Activated CD4-positive, CD25-positive, alpha-beta regulatory T cell treated with anti-CD3 and anti-CD28 coated beads, Interleukin-2, amount 50 U/mL, for 72 hours (primary cell): ENCODE data around the gene LRRK1.

Experiments
- DNase-seq: peaks from one replicate; pipeline ENCODE4 v3.0.0; 2021

The LRRK1 gene

GRCh38 chr15:100939791-100940190 is 20.6 kb downstream of the LRRK1 start:
- no peak for DNase-seq

DNA sequence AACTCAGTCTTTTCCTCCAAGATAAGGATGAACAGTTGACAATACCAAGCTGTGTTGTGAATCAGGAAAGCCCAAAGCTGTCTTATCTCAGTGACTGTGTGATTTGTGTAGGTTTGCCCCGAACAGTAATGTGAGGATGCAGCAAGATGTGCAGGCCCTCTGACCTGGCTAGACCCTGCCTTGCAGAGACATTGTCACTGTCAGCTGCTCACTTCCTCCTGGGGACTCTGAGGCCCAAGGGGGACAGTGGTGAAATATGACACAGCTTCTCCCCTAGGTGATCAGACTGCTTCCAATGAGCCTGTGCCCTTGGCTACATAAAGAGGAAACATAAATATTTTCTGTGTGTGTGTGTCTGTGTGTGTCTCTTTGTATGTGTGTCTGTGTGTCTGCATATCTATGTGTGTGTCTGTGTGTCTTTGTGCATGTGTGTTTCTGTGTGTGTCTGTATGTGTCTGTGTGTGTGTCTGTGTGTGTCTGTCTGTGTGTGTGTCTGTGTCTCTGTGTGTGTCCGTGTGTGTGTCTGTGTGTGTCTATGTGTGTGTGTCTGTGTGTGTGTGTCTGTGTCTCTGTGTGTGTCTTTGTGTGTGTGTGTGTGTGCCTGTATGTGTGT is 21.7 kb downstream of the LRRK1 start:
- no peak for DNase-seq

DNA sequence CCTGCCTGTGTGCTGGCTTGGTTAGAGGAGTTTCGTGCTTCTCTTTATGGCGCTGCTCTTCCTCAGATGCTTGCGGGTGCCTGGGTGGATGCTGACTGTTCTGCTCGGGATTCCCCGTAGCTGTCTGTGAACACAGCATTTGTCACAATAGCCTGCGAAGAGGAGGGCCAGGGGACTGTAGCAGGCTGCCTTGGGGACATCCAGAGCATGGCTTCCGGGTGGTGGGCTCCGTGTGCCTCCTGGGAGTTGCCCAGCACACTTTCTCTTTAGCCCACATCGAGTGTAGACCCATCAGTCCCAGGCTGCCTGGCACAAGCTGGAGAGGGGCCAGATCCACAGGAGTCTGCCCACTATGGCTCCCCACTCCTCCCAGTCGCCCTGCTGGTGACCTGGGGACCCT is 22.4 kb downstream of the LRRK1 start:
- DNase-seq = no peak

- no peak for DNase-seq
Observed at GRCh38 chr15:100942656-100943425, 23.7 kb downstream of the LRRK1 start.

DNA sequence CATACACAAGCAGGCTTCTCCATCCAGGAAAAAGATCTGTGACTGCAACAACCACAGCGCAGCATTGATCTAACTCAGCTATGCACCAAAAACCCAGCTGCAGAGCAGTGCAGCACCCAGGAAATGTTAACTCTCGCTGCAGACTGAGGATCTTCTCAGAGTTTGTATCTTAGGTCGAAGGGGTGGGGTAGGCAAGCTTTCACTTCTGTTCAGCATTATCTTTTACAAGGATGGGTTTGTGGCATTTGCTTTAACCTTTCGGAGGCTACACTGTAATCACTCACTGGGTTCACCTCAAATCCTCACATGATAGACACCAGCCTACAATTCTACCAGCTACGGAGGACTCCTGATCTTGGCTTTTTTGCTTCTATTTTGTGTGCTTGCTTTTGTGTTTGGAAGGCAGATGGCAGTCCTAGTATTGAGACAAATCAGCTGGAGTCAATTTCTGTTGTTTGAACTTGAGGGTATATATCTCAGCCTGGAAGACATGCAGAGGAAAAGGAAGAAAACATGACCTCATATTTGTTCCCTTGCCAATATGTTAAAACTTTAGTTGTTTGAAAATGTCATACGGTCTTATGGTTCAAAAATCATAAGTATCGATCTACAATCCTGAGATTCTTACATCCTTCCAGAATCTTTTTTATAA is 25.2 kb downstream of the LRRK1 start:
- DNase-seq = no peak

- DNase-seq = no peak
Observed at GRCh38 chr15:100944986-100945385, 25.8 kb downstream of the LRRK1 start.

DNA sequence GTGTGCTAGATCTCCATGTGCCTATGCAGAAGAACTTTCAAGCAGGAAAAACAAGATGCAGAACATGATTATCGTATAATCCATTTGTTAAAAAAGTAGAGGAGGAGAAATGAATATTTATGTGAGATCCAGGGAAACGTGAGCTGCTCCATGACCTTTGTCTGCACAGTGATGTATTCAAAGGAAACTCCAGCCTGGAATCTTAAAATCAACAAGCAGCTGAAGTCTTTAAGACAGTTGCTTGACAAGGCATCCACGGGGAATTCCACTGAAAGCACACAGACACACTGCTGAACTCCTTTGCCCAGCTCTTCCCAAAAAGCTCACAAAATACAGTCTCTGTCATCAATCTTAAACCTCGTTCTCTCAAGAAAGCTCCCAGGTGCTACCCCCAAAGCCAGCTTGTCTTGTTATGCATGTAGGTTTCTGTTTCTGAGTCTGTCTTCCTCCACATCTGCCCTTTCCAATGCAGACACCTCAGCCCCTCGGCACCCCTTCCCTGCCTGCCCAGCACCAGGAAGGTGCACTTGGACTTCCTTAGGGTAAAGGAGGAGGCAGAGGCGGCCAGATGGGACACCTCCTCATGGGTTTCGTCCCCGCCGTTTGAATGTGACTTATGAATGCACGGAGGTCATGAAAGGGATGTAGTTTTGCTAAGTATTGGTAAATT is 28.7 kb downstream of the LRRK1 start:
- DNase-seq = no peak

GRCh38 chr15:100948430-100948762 is 29.2 kb downstream of the LRRK1 start:
- DNase-seq = no peak

GRCh38 chr15:100949691-100950090 is 30.5 kb downstream of the LRRK1 start:
- no peak for DNase-seq

DNA sequence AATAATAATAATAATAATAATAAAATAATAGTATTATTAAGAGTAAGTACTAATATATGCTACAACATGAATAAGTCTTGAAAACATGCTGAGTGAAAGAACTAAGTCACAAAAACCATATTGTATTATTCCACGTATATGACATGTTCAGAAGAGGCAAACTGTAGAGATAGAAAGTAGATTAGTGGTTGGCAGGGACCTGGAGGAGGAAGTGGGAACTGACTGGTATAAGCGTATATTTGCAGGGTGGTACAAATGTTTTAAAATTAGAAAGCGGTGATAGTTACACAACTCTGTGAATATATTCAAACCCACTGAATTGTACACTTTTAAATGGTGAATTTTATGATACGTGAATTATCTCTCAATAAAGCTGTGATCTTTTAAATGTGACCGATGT is 32.8 kb downstream of the LRRK1 start:
- no peak for DNase-seq

DNA sequence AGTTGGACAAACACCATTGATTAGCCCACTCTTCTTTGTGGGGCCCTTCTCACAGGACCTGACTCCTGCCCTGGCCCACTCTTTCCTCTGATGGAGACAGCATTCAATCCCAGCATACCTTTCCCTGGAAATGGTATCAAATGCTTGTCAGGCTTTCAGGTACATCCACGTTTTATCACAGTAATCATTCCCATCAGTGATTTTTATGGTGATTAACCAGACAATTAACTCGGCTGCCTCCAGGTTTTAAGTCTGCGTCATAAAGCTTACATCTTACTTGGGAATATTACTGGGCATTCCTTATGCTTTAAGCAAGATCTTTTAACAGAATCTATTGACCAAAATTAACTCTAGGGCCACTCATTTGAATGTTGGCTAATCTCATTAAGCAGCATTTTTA is 33.4 kb downstream of the LRRK1 start:
- no peak for DNase-seq

- no peak for DNase-seq
Observed at GRCh38 chr15:100958326-100959065, 39.3 kb downstream of the LRRK1 start.

DNA sequence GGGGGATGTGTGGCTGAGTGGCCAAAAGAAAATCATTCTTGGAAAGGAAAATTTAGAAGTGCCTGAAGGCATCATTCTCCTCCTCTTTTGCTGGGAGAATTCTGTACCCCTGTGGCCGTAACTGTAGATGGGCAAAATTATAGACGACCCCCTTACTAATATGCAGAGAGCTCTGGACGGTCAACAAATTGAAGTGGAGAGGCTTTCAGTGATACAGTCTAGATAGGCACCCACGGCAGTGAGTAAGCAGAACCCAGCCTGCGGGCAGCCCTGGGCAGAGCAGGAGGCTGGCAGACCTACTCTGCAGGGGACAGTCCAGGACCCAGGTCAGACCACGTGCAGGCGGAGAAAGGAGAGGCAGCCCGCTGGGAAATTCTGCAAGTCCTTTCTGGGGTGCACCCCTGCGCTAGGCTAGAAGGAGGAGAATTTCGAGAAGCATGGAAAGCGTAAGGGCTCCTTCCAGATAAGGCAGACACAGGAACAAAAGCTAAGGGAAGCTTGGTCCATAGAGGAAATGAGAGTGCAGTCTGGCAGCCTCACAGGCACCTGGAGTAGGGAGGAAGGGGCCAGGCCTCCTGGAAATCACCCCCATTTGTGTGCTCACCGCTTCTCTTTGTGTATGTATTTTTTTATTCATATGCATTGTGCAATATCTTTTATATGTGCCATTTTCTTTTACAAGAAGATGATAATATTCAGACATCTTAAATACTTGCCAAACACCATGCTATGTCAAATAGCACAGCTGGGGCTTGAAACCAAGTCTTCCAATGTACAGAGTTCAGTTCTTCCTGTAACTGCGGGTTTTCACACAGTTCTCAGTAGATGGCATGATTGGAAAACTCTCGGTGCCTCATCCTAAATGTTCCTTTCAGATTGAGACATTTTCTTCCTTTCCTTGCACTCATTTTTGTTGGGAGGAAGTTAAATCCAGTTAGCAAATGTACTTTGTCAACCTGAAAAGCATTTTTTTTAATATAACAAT is 40.2 kb downstream of the LRRK1 start:
- DNase-seq = no peak

GRCh38 chr15:100966997-100967396 is 47.8 kb downstream of the LRRK1 start:
- DNase-seq = no peak

- DNase-seq = no peak
Observed at GRCh38 chr15:100968050-100968966, 49.2 kb downstream of the LRRK1 start.

GRCh38 chr15:100972975-100973350 is 53.8 kb downstream of the LRRK1 start:
- no peak for DNase-seq

GRCh38 chr15:100973351-100974111 is 54.4 kb downstream of the LRRK1 start:
- no peak for DNase-seq

GRCh38 chr15:100975043-100975442 is 55.9 kb downstream of the LRRK1 start:
- DNase-seq = no peak

GRCh38 chr15:100980410-100981046 is 61.4 kb downstream of the LRRK1 start:
- DNase-seq = no peak
